RKO (cell line): ENCODE data around the gene SPEG.

Experiments used
- DNase-seq: peaks from one replicate; pipeline ENCODE4 v3.0.0-alpha.2; 2016; ENCODE audit warnings: low spot score

The SPEG gene

DNA sequence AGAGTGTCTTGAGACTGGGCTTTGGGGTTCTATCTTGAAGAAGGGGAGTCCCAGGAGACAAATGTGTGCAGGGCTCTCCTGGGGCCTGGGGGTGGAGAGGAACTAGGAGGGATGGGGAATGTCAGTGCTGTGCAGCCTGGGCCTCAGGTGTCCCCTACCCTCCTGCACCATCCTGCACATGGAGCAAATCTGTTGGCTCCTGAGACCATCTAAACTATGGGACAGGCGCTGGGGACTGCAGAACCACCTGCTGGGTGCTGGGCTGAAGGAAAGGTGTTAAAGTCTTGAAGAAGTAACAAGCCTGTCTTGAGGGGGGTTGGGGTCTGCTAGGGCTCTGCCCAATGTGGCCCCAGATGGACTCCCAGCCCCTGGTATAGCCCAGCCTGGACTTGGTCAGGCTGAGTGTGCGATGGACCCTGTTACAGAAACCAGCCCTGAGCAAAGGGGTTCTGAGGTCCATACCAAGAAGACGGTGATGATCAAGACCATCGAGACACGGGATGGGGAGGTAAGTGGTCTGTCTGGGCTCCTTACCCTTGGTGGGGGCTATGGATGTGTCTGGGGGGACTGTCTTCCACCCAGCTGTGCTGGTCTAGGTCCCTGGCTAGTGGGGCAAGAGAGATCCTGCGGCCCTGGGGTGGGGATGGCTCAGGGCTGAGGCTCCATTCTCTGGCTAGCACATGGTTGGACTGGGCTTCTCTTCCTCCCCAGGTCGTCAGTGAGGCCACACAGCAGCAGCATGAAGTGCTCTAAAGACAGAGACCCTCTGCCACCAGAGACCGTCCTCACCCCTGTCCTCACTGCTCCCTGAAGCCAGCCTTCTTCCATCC lies 9.2 kb upstream of the SPEG start:
- no peak for DNase-seq

DNA sequence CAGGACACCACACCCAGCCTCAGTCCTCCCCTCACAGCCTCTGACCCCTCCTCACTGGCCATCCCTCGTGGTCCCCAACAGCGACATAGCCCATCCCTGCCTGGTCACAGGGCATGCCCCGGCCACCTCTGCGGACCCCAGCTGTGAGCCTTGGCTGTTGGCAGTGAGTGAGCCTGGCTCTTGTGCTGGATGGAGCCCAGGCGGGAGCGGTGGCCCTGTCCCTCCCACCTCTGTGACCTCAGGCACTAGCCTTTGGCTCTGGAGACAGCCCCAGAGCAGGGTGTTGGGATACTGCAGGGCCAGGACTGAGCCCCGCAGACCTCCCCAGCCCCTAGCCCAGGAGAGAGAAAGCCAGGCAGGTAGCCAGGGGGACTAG lies 8.6 kb upstream of the SPEG start:
- no peak for DNase-seq

DNA sequence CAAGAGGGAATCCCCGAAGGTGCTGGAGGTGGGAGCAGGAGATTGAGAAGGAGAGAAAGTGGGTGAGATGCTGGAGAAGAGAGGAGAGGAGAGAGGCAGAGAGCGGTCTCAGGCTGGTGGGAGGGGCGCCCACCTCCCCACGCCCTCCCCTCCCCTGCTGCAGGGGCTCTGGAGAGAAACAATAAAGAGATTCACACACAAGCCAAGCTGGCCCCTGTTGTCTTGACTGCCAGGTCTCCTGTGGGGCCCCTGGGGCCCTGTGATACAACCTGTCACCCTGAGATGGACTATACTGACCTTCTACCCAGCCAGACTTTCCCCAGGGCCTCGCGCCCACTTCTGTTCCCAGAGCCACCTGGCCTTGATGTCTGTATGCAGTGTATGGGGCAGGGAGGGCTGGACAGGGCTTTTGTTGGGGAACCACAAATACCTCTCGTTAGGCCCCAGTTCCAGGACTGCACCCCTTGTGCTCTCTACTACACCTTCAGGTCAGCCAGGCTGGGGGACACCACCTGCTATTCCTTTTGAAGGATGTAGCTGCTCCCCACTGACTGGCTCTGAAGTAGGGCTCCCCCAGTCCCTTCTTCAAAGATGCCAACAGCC lies 8.0 kb upstream of the SPEG start:
- DNase-seq, result no peak

DNA sequence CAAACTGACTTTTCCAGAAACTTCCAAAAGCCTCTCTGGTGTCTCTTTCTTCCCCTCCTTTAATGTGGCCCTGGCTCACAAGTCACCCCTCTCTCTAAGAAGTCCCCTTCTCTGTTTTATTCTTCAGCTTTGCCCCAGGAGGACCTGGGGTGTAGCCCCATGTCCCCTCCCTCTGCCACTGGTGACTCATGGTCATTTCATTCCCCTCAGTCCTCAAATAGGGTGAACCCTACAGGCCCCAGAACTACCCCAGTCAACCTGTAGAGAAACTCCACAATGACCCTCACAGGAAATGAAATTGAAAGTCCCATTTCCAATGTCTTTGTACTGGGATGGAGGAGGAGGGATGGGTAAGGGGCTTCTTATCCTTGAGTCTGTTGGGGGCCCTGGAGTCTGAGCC lies 6.2 kb upstream of the SPEG start:
- DNase-seq, result no peak

DNA sequence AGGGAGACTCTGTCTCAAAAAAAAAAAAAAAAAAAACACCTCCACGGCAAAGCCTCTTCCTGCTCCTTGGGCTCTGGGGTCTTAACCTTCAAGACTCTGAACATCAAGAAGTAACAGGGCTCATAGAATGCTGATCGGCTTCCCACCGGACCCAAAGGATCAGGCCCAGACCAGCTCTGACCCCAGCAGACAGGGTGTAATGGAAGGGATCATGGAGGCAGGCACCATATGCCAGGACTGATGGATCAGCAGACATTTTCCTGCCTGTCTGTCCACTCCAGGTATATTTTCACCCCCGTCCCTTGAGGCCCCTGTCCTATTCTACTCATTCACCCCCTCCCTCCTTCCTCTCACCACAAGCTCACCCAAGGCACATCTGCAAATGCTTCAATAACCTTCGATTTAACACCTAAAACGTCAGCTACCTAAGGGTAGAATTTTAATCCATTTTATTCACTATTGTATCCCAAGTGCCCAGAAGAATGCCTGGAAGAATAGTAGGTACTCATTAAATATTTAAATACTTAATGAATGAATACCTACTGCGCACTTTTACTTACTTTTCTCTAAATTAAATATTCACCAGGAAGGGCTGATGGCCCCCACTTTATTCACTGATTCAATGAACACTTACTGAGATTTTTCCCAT lies 4.6 kb upstream of the SPEG start:
- no peak for DNase-seq

DNA sequence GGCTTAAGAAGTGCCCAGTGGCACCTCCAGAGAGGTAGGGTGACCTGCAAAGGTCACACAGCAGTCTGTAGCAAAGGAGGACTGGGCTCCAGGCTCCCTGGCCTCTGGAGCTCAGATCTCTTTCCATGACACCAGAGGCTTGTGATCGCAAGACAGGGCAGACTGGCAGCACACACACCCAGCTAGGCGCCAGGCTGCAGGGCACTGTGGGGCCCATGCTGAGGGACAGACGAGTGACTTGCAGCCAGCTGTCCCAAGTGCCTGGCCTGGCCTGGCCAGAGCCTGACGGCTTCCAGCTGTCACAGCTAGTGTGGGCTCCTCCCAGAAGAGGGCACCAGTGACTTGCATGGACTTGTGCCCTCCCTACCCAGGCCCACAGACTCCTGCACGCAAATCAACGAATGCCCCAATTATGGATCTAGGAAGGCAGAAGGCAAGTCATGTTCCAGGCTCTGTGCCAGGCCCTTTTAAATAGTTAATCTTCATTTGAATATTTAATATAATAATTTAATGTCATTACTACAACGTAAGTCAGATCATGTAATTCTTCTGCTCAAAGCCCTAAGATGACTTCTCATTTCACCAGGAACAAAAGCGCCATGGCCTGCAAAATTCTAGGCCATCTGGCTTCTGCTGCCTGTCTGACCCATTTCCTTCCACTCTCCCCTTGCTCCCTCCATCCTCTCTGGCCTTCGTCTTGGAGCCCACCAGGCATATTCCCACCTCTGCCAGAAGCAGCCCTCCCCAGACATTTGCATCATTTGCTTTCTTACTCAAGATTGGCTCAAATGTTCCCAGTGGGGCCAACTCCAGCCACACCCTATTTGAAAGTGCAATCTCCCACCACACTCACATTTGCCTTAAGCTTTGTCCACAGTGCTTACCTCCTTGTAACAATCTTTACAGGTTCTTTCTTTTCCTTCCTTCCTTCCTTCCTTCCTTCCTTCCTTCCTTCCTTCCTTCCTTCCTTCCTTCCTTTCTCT lies 3.7 kb upstream of the SPEG start:
- DNase-seq, result peak; percentile 25

DNA sequence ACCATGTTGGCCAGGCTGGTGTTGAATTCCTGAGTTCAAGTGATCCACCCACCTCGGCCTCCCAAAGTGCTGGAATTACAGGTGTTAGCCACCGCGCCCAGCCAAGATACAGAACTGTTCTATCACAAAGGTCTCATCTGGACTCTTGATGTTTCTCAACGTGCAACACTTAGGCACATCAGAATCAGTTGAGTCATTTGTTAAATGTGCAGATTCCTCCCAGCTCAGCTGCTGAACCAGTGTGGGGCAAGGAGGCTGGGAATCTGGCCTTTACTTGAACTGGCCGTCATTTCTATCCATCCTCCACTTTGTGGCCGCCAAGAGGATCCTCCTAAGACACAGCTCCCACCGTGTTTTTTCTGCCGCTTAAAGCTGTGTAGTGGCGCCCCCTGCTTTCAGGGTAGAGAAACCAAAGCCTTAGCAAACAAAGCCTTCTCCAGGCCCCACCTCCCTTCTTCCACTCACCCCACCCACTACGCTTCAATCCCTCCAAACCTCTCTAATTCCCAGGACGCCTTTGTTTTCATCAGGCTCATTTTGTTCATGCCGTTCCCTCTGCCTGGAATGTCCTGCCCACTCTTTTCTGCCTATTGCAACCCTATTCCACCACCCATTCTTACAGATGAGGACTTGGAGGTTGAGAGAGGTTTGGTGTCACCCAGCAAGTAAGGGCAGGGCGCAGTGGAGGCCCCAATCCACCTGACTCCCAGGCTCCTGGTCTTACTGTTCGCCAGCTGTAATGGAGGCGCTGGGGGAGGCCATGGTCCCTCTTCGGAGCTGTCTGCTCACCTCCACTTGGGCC lies 776 bp upstream of the SPEG start:
- DNase-seq, result peak; percentile 3

DNA sequence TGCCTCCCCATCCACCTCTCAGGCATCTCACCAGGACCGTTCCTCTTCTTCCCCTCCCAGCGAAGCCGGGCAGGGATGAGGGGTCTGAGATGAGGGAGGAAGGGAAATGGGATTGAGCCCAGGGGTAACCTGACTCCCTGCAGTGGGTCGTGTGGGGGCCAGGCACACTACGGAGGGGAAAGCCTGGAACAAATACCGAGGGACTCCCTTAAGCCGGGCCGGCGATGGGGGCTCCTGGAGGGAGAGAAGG lies 250 bp upstream of the SPEG start:
- no peak for DNase-seq

DNA sequence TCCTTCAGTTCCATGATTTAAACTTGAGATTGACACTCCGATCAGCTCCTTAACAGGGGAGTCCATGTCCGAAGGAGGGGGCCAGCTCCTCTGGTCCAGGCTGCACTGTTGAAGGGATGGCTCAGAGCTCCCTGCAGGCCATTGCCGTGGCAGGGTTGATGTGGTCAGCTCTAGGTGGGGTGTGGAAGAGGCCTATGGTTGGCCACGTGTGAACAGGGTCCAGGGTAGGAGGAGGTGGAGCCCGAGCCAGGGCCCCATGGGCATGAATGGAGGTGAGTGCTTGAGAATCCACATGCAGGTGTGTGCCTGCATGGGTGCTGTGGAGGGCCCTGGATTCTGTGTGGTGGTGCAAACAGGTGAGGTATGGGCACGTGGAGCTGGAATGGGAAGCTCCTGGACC lies 1.1 kb downstream of the SPEG start:
- no peak for DNase-seq

DNA sequence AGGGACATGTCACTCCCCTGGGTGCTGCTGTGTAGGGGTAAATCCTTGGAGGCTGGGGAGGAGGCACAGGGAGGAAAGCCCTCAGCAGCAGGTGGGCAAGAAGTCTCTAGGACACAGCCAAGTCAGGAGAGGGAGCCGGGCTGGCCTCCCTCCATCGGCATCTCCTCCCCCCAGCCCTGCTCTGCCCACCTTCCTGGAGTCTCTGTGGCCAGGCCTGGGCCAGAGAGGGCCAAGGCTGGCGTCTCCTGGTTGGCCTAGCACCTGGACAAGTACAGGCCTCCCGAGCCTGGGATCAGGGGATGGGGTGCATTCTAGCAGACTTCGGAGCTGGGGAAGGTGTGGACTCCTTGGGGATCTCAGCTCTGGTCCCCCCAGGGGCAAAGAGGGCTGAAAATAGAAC lies 1.8 kb downstream of the SPEG start:
- DNase-seq, result no peak

DNA sequence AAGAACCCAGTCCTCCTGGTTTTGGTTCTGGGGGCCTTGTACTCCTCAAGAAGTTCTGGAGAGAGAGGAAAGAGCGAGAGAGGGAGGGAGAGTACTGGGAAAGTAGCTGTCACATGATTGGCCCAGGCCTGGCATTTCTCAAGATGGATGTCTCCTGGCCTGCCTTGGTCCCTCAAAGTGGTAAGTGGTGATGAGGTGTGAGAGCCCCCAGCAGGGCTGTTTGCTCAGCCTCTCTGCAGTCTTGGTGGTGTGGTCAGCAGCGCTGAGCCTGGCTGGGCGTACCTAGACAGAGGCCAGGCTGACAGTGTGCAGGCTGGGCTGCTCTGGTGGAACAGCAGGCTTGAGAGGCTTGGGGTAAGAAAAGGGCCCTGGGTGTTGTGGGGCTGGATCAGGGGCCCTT lies 2.5 kb downstream of the SPEG start:
- no peak for DNase-seq

DNA sequence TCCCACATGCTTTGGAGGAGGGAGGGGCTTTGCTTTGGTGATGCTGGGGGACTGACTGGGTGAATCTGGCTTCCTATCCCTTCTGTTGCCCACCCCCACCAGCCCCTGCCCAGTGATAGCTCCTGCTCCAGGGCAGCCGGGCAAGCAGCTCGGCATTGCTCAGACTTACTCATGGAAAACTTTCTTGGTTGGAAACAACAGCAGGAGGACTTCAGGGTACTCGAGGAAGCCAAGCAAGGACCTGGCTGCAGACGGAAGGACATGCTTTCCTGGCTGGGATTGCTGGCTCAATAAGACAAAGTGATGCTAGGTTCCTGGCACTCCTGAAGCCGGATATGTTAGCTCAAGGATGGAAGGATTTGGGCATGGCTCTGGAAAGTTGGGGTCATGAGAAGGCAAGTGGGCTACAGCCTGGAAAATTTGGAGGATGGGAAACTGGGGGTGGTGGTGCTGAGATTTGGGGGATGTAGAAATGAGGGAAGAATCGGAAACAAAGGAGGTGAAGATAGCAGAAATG lies 3.1 kb downstream of the SPEG start:
- no peak for DNase-seq

DNA sequence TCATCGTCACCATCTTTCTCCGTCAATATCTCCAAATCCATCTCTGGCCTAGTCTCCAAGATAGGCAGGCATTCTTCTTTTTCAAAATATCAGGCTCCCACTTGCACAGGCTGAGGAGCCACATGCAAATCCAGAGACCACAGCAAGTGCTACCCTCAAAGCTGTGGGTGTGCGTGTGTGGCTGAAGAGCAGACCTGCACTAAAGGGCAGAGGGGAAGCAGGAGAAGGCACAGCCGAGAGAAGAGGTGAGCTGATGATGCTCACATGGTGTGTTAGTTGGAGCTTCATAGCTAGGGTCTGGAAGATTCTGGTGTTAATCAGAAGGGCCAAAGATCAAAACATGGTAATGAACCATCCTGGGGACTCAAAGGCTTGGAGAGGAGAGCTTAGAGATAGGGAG lies 3.8 kb downstream of the SPEG start:
- no peak for DNase-seq

DNA sequence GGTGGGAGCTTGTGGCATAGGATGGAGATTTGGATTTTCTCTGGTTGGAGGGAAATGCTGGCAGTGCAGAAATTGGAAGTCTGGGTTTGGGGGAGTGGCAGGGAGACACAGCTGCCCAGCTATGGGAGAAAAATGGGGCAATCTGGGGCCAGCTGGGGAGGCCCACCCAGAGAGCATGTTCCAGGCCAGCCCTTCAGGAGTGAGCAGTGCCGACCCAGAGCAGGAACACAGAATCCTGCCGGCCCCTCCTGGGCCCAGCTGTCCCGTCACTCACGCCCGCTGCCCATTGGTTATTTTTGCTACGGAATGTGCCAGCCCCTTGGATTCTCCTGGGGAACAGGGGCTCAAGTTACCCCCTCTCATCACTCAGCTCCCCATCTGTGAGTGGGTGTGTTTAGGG lies 4.9 kb downstream of the SPEG start:
- DNase-seq, result no peak

DNA sequence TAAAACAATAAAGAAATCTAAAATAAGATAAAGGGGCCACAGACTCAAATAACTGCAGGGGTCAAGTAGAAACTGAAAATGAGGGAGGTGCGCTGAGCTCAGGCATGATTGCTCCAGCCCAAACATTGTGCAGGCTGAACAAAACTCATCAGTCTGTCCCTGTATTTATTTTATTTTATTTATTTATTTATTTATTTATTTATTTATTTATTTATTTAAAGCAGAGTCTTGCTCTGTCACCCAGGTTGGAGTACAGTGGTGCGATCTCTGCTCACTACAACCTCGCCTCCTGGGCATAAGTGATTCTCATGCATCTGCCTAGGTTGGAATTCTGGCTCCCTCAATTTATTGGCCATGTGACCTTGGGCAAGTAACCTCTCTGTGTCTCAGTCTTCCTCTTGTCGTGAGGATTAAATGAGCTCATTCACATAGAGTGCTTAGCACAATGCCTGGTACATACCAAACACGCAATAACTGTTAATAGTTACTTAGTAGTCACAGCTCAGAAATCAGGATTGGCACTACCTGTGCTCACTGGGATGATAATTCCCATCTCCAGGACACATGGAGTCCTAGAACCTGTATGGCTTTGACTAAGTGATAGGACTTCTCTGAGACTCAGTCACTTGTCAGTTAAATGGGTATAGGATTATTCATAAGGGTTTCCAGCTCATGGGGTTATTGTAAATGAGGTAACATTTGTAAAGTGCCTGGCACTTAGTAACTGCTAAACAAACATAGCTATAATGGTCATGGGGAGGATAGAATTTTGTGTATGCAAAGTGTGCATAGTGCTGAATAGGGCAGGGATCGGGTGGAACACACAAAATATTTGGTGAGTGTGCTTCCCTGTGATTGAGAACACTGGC lies 6.0 kb downstream of the SPEG start:
- DNase-seq, result peak; percentile 14

DNA sequence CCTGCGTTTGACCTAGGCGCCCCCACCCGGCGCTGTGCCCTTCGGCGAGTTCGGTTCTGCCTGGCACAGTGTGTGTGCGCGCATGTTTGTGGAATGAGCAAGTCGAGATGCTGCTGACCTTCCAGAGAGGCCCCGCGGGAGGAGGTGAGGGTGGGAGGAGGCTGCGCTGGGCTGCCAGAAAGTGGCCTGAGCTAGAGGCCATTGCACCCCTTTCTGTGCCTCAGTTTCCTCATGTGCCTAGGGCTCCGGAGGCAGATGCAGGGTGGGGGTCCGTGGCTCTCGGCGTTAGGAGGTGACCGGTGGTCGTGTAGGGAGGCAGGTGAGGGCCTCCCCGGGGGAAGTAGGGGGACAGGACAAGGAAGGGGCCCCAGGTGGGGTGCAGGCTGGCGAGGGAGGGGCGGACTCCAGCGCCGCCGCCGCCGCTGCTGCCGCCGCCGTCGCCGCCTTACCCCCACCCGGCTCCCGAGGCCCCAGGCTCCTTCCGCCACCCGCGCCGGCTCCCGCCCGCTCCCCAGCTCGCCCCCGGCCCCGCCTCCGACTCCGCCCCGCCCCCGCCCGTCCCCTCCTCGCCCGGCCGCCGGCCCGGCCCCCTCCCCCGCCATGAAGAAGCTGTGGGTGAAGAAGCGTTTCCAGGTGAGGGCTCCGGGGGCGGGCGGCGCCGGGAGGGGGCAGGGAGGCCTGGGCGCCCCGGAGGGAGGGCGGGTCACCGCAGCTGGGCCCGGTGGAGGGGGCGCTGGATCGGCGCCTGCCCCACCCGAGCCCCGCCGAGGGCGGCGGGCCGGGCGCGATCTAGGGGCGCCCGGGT lies 7.0 kb downstream of the SPEG start:
- no peak for DNase-seq

DNA sequence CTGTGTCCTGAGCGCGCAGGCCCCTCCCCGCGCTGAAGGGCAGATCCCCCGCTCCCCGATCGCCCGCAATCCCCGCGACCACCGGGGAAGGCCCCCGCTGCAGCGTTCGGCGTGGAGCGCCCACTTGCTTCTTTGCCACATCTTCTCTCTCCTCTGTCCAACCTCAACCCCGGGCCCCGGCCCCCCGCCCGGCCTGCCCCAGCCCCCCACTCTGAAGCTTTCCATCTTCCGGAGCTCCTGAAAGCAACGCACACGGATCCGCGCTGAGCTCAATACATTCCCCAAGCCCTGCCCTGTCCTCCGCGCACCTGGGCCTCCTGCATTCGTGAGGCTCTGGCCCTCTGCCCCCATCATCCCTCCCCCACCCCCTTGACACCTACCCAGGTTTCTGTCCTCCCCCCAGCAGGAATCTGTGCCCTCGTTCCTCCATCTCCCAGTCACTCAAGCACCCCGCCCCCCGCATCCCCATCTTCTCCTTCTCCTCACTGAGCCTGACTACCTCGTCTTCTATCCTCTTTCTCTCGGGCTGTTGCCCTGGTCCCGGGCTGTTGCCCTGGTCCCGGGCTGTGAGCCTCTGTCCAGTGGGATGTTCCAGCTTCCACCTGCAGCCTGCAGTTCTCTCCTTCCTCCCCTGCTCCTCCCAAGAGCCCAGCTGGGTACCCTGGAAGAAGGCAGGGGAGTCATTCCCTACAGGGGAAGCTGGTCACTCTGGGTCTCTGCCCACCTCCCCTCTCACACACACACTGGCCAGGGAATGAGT lies 7.8 kb downstream of the SPEG start:
- DNase-seq, result no peak

DNA sequence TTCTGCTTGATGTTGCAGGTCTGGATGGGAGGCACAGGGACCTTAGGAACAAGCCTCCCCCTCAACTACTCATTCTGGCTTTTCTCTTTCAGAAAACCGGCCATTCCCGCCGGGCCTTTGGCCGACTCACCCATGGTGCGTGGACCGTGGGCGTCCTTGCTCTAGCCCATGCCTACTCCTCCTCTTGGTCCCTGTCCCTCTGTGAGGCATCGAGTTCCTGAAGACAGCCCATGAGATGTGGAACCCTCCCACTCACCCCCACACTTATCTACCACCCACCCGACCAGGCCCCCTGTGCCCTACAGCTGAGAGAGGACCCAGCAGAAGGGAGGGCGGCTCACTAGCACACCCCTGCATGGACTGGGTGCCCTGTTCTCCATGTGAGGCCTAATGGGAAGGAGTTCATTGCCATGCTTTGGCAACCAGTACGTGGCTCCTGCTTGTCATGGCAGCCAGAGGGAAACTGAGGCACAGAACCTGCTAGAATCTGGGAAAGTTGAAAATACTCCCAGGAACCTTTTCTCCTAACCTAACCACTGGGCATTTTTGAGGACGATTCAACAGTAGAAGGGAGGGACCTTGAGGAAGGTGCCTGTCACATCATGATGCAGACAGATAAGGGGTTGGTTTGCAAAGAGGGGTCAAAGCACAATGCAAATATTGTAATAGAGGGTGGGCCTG lies 8.5 kb downstream of the SPEG start:
- DNase-seq, result no peak

DNA sequence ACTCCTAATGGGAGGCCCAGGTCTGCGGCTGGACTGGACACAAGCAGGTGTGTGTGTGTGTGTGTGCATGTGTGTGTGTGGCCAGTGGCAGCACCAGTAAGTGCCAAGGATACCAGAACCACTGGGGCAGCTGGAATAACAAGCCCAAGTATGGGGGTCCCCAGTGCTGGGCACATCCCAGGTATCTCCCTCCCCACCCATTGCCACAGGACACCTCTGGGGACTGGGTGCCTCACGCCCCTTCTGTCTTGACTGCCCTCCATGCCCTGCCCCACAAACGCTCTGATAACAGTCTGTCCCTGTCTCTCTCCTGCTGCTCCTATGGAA lies 9.0 kb downstream of the SPEG start:
- DNase-seq, result no peak
